ENCODE data around the gene ADGRG4.

The ADGRG4 gene

DNA sequence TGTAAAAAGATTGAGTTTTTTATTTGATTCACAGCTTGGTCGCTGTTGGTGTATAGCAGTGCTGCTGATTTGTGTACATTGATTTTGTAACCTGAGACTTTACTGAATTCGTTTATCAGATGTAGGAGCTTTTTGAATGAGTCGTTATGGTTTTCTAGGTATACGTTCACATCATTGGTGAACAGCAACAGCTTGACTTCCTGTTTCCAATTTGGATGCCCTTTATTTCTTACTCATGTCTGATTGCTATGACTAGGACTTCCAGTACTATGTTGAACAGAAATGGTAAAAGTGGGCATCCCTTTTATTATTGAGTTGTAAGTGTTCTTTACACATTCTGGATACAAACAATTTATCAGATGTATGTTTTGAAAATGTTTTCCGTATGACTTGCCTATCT lies 76.0 kb downstream of the ADGRG4 start:
- no peak for DNase-seq (ENCODE audit: low read depth)
- H3K4me3 ChIP-seq (ENCODE audit: low read depth, low read length) = no peak overlapping the region
- TF ChIP-seq, protein P1, sequence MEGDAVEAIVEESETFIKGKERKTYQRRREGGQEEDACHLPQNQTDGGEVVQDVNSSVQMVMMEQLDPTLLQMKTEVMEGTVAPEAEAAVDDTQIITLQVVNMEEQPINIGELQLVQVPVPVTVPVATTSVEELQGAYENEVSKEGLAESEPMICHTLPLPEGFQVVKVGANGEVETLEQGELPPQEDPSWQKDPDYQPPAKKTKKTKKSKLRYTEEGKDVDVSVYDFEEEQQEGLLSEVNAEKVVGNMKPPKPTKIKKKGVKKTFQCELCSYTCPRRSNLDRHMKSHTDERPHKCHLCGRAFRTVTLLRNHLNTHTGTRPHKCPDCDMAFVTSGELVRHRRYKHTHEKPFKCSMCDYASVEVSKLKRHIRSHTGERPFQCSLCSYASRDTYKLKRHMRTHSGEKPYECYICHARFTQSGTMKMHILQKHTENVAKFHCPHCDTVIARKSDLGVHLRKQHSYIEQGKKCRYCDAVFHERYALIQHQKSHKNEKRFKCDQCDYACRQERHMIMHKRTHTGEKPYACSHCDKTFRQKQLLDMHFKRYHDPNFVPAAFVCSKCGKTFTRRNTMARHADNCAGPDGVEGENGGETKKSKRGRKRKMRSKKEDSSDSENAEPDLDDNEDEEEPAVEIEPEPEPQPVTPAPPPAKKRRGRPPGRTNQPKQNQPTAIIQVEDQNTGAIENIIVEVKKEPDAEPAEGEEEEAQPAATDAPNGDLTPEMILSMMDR (IDR thresholded peaks at IDR 0.05; ENCODE audit: insufficient read depth, low read depth, low read length, missing control alignments) = no peak

DNA sequence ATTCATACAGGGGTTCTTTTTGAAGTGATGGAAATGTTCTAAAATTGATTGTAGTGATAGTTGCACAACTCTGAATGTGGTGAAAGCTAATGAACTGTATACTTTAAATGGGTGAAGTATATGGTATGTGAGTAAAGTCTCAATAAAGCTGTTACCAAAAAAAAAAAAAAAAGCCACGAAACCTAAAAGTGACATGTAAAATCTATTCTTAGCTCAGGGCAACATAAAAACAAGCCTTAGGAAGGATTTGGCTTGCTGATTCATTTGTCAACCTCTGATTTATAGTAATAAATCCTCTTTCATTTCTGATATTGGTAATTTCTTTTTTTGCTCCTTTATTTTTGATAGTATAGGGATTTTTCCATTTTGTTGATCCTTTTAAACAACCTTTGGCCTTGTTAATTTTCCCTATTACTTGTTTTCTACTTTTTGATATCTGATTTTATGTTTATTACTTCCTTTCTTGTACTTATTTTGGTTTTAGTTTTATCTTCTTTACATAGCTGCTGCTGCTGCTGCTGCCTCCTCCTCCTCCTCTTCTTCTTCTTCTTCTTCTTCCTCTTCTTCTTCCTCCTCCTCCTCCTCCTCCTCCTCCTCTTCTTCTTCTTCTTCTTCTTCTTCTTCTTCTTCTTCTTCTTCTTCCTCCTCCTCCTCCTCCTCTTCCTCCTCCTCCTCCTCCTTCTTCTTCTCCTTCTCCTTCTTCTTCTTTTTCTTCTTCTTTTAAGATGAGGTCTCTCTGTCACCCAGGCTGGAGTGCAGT lies 79.4 kb downstream of the ADGRG4 start:
- no peak overlapping the region for H3K4me3 ChIP-seq (ENCODE audit: low read depth, low read length)
- TF ChIP-seq, protein P1 (IDR thresholded peaks at IDR 0.05; ENCODE audit: insufficient read depth, low read depth, low read length, missing control alignments) = no peak
- no peak for DNase-seq (ENCODE audit: low read depth)

DNA sequence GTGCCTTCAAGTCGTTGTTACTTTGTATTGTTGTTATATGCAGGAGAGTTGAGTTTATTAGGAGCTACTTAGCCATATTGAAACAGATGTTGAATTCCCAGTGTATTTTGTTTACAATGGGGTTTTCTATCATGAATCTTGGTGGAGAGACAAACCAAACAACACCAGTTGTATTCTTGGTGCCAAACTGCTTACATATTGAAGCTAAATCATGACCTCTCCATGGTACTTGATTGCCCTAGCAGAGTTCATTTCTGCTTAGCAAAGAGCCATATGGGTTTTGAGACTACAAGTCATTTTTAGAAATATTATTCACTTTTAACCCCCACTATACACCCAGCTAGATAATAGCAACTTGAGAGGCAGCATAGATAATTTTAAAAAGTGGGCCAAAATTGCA lies 85.4 kb downstream of the ADGRG4 start:
- DNase-seq (ENCODE audit: low read depth) = no peak
- TF ChIP-seq, protein P1 (IDR thresholded peaks at IDR 0.05; ENCODE audit: insufficient read depth, low read depth, low read length, missing control alignments) = no peak
- no peak overlapping the region for H3K4me3 ChIP-seq (ENCODE audit: low read depth, low read length)

DNA sequence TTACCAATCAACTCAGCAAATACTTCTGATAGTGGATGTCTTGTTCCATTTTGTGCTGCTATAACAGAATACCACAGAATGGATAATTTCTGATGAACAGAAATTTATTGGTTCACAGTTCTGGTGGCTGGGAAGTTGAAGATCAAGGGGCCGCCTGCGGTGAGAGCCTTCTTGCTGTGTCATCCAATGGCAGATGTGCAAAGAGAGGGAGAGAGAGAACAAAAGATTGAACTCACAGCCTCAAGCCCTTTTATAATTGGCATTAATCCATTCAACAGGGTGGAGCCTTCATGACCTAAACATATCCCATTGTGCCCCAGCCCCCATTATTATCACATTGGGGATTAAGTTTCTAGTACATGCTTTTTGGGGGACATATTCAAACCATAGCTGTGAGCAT lies 86.1 kb downstream of the ADGRG4 start:
- H3K4me3 ChIP-seq (ENCODE audit: low read depth, low read length) = no peak overlapping the region
- TF ChIP-seq, protein P1 (IDR thresholded peaks at IDR 0.05; ENCODE audit: insufficient read depth, low read depth, low read length, missing control alignments) = no peak
- DNase-seq (ENCODE audit: low read depth) = no peak

DNA sequence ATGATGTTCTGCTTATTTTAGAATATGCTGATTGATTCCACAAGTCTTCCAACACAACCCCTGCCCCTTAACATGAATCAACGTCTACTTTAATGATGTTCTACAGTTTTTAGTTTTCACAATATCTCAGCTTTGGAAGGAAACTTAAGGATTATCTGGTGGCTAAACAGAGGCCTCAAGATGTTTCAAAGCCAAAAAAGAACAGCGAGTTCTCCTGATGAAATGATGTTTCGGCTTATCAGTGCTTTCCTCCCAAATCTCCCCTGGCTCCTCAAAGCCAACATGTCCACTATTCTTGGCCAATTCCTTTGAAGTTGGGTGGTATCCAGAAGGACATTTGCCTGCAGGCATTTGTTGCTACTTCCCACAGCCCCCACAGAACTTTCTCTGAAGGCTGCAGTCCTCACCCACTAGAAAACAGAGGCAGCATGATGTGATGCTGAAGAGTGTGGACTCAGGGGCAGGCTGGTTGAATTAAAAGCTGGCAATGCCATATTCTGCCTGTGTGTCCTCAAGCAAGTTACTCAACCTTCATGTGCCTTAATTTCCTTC lies 87.3 kb downstream of the ADGRG4 start:
- DNase-seq (ENCODE audit: low read depth) = no peak
- TF ChIP-seq, protein P1 (IDR thresholded peaks at IDR 0.05; ENCODE audit: insufficient read depth, low read depth, low read length, missing control alignments) = no peak
- no peak overlapping the region for H3K4me3 ChIP-seq (ENCODE audit: low read depth, low read length)

DNA sequence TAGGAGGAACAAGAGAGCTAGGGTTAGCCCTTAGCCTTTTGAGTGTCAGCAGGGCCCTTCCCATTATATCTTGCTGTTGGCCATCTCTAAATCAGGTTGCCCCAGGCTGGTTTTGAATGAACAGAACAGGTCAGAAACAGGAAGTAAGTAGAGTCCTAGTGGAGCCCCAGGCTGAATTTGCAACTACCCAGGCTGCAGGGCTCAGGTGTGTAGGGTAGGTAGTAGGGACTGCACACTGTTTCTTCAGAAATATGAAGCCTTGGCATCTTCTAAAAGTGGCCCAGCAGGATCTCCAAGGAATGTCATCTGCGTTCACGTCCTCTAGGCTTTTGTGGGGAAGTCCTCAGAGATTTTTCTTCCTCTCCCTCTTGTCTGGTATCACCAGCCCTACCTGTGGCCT lies 90.2 kb downstream of the ADGRG4 start:
- no peak overlapping the region for H3K4me3 ChIP-seq (ENCODE audit: low read depth, low read length)
- no peak for DNase-seq (ENCODE audit: low read depth)
- TF ChIP-seq, protein P1 (IDR thresholded peaks at IDR 0.05; ENCODE audit: insufficient read depth, low read depth, low read length, missing control alignments) = no peak

DNA sequence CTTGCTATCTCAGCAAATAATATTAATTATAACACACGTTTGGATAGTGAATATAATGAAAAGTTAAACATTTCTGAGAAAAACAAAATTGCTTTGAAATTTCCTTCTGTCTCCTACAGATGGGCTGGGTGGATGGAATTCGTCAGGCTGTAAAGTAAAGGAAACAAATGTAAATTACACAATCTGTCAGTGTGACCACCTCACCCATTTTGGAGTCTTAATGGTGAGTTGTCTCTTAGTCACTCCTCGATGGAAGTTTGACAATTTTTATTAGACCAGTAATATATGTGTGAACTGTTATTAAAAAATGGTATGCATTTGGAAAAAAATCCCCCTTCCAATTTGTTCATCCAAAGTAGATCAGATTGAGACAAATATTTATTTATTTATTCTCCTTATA lies 94.5 kb downstream of the ADGRG4 start:
- no peak for DNase-seq (ENCODE audit: low read depth)
- no peak overlapping the region for H3K4me3 ChIP-seq (ENCODE audit: low read depth, low read length)
- TF ChIP-seq, protein P1 (IDR thresholded peaks at IDR 0.05; ENCODE audit: insufficient read depth, low read depth, low read length, missing control alignments) = no peak
